CD4-positive, alpha-beta T cell treated with Interleukin-15 for 4 hours (primary cell): Measurements from ENCODE around the gene ELP2.
A peak's percentile ranks its signal among the peaks of the same experiment; 100 is the strongest.
"Not testable (repeated sequence)": the region's sequence is repeated elsewhere in the genome, so short reads cannot be mapped to it uniquely, and the experiment has no call there.

Source experiments
- DNase-seq: peaks from one replicate; pipeline ENCODE4 v3.0.0-alpha.2; 2020; ENCODE audit warnings: low spot score

ELP2 gene

DNA sequence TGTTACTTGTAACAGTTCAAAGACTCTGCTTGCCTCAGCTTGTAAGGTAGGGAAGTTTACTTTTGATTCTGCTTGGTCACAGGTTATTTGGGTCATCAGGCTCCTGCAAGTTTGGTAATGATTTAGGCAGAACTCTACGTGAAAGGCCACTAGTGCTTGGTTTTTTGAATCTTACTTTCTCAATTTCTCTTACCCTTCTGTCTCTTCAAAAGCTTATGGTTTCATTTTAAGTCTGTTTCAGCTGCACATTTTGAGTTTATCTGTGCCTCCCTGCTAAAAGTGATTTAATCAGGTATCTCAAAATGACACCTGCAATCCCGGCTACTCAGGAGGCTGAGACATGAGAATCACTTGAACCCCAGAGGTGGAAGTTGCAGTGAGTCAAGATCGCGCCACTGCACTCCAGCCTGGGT is 31.3 kb downstream of the ELP2 start:
- DNase-seq = no peak

DNA sequence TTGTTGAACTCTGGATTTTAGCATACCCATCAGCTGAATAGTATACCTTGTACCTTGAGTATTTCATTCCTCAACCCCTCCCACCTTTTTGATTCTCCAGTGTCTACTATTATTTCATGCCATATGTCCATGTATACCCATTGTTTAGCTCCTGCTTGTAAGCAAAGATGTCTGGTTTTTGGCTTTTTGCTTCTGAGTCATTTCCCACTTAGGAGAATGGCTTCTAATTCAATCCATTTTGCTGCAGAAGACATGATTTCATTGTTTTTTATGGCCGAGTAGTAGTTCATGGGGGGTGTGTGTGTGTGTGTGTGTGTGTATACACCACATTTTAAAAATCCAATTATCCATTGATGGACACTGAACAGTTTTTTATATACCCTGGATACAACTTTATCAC is 33.3 kb downstream of the ELP2 start:
- DNase-seq = no peak

DNA sequence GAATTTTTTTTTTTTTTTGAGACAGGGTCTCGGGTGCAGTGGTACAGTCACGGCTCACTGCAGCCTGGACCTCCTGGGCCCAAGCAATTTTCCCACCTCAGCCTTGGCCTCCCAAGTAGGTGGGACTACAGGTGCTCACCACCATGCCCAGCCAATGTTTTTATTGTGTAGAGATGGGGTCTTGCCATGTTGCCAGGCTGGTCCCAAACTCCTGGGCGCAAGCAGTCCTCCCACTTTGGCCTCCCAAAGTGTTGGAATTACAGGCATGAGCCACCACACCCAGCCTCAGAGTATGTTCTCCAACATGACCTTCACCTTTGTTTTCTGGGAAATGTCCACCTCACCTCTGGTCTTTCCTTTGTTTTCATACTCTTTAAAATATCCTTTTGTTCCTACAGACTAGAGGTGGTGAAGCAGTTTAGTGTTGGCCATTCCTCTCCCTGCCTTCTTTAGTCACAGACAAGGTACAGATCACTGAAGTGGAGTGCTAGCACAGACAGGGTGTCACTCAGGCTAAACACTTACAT is 38.1 kb downstream of the ELP2 start:
- no peak for DNase-seq

DNA sequence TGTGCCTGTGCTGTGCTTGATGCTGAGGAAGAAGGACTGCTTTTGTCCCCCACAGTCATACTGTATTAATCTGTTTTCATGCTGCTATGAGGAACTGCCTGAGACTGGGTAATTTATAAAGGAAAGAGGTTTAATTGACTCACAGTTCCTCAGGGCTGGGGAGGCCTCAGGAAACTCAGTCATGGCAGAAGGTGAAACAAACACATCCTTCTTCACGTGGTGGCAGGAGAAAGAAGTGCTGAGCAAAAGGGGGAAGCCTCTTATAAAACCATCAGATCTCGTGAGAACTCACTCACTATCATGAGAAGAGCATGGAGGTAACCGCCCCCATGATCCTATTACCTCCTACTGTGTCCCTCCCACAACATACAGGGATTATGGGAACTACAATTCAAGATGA is 38.6 kb downstream of the ELP2 start:
- DNase-seq = not testable (repeated sequence)

DNA sequence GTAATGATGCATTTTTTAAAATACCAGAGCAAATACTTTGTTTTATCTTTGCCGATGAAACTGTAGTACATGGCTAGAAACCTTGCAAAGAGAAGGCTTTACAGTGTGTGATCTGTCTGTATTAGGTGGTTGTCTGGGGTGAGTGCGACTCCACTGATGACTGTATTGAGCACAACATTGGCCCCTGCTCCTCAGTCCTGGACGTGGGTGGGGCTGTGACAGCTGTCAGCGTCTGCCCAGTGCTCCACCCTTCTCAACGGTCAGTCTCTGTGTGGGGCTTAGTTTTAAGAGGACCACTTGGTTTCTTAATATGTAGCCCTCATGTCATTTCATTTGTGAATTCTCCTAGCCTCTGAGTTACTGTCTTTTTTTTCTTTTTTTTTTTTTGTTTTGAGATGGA is 40.2 kb downstream of the ELP2 start:
- DNase-seq = no peak

DNA sequence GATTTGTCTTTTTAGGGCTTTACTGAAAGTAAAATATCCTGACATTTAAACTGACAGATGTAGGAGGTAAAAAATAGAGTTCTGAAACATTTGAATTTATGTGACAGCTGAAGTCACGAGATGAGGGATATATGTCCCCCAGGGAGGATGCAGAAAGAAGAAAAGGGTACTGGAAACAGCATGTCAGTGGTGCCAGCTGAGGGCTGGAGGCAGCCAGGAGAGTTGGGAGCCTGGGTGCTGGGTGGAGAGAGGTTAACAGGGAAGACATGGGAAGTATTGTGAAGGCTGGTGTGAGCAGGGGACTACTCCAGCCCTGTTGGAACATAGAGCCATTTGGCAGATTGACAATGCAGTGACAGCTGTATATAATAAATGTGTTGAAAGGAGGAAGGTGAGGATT is 45.8 kb downstream of the ELP2 start:
- no peak for DNase-seq

DNA sequence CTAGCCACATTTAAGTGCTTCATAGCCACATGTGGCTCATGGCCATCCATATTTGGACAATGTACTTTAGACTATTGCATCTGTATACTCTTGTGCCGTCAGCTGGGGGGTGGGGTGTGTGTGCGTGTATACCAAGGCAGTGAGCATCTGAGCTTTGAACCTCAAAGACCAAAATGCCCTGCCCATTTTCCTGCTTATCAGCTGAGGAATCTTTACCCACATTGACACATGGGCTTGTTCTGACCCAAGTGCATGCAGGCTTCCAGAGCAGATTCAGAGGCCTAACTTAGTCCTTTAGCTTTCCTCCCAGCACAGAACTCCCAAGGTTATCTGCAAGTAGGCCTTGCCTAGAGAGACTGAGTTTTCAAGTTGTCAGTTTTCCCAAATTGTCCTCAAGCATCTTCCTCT is 46.5 kb downstream of the ELP2 start:
- DNase-seq = no peak

DNA sequence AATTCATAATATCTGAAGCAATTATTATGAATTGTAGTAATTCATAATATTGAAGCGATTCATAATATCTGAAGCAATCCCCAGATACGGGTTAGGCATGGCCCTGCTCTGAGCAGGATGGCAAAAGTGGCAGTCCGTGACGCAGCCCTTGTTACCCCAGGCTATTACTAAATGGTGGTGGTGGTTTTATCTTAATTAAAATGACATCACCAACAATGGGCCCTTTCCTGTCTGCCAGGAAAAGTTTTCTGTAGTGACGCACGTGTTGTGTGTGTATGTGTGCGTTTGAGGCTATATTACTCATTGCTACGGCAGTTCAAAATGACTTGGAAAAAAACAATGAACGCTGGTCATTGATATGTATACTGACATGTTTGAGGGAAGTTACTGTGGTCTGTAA is 47.0 kb downstream of the ELP2 start:
- DNase-seq = no peak

DNA sequence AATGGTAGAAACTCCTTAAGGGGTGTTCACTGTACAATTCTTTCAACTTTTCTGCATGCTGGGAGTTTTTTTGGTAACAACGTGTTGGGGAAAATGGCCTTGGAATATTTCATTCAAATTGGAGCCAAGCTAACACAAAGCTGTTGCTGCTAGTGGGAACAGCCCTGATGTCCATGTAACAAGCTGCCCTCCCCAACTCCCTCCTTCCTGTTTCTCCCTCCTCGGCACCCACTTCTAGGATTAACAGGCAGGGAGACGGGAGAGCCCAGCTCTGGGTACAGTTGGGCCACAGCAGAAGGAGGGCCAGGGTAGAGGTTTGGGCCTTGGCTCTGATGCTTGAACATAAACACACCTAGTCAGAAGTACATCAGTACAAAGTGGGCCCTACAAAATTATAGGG is 48.2 kb downstream of the ELP2 start:
- no peak for DNase-seq

DNA sequence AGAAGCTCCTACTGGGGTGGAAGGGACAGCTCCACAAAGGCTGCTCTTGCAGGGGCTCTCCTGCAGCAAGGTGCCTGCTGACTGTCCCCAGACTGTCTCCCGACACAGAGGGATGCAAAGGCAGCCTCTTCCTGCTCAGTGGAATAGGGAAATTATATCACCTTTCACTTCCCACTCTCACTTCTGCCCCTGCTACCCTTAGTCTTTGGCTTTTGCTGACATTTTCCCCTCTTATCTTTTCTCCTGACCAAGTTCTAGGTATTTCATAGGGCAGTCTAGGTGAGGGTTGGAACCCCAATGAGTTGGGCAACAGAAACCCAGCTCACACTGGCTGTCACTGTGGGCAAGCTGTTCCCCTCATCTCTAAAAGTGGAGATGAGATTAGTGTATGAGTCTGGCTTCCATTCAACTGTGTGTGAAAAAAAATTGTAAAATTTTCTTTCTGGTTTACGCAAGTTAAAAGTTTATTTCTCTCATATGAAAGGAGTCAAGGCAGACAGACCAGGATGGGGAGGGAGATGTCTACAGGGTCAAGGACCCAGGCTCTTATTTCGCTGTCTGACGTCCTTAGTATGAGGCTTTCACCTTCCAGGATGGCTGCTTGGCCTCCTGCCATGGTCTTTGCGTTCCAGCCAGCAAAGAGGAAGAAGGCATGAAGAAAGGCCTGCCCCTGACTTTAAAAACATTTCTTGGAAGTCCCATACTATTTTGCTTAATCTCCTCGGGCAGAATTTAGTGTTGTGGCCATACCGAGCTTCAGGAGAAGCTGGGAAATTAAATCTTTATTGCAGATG is 50.1 kb downstream of the ELP2 start:
- DNase-seq = no peak

DNA sequence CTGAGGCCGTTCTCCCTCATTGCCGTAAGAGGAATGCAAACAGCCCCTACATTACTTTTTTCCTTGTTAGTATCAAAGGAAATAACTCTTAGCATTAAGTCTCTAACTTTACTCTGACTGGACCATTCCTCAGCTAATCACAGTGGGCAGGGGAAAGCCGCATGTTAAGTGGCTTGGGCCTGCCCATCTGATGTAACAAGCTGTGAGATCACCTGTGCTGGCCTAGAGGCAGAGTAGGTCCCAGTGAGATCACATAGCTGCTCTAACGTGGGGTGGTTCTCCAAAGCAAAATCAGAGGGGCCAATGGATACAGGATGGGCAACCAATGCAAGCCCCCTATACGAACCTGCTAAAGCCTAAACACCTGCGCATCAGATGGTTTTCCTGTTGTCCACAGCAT is 51.7 kb downstream of the ELP2 start:
- DNase-seq = no peak

DNA sequence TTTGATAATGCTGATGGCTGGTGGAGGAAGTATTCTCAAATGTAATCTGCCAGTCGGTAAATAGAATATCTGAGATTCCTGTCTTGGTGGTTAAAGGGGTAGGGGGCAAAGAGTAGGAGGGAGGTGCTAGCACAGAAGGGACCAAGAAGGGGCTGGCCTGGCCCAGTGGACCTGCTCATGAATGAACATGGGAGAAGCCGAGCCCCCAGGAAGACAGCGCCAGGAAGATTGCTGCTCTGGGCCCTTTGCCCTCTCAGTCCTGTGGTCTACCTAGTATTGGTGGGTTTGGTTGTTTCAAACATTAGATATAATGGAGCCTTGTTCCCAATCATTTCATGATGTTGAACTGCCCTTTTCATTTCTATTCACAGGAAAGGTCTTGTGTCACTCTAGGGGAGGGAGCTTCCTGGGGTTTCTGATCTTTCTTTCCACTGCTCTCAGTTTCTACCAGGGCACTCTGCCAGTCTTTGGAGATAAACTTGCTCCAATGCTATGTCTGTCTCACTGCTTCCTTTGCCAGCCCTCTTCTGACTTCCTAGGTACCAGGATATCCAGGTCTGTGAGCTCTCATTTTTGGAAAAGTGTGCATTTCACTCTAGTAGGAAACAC is 52.3 kb downstream of the ELP2 start:
- DNase-seq = no peak

DNA sequence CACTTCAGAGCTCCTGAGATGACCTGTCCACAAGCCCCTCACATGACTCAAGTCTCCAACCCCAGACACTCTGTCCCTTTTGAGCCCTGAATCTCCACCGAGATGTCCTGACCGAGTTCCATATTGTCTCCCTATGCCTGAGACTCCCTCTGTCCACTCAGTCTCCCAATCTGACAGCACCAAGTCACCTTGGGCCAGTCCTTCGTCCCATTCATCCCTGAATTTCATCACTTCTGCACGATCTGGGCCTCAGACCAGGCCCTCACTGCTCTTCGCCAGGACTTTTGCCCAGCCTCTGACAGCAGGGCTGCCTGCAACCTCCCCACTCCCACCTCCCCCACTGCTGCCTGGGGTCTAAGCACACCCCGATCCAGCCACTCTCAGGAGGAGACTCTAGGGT is 53.3 kb downstream of the ELP2 start:
- DNase-seq = no peak

DNA sequence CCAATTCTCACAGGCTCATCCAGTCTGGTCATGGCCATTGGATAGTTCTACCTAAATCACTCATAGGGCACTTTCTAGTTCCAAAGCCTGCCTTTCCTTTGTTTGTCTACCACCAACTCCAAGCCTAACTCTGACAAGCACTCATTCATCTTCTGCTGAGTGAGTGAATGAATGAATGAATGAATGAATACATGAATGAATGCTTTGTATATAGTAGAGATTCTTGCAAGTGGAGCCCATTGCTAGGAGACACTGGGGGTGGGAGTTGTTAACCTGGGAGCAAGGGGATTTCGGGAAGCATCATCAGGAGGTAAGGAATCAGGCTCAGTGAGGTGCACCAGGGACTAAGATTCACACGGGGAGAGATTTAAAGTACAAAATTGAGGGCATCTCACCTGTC is 54.3 kb downstream of the ELP2 start:
- DNase-seq = no peak

DNA sequence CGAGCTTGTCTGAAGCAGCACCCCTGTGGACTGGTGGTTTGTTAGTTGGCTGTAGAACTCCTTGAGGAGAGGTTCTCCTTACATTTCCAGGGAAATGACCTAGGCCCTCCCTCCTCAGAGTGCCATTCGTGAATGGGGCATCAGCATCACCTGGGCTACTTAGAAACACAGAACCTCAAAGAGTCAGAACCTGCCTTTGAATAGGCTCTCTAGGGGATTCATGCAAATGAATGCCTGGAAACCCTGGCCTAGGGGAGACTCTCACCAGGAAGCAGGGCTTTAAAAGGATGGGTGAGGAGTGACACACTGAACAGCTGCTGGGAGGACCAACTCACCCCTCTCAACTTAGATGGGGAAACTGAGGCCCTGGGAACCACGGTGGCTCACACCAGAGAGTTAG is 55.5 kb downstream of the ELP2 start:
- no peak for DNase-seq

DNA sequence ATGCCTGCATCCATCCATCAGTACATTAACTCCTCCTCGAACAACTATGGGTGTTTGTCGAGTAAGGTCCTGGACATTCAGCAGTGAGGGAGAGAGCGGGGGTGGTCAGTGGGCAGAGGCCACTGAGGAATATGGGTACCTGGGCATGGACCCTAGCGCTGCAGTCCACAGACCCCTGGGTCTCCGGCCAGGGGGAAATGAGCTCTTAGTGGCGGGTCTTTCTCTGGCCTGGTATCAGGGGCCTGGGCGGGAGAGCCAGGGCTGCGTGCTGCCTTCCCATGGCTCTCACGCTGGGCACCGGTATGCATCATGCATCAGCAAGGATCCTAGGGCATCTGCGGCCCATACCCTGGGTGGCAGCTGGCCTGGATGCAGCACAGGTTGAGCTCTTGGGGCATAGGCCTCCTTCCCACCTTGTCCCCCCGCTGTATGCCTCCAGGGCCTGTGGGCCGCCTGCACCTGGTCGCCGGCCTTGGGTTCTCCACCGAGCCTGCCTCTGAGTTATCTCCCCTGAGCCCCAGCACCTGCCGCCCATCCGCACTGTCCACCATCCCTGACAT is 56.3 kb downstream of the ELP2 start:
- DNase-seq = no peak

DNA sequence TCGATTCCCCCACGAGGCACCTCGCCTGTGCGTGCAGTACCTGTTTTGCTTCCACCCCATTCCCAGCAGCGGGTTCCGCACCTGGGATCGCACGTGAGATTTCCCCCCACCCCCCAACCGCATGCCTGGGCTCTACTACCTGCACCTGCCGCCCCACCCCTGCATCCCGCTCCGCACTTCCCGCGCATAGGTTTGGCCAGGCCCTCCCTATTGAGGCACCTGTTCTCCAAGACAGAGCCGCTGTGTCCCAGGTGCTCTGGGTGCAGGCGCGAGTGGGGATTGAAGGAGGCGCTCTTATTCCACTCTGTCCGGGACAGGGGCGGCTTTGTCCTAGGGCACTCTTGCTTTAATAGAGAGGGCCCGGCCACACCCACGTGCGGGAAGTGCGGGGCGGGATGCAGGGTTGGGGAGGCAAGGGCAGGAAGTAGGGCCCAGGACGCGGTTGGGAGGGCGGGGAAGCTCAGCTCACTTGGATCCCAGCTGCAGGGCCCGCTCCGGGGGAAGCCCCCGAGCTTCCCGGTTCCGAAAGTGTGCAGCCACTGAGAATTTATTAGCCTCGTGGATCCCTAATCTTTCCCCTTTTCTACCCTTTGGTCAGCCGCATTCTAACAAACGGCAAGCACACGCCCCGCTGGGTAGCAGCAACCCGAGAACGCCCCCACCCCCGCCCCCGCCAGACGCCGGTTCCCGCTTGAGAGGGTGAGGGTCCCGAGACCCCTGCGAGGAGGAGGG is 56.9 kb downstream of the ELP2 start:
- no peak for DNase-seq

DNA sequence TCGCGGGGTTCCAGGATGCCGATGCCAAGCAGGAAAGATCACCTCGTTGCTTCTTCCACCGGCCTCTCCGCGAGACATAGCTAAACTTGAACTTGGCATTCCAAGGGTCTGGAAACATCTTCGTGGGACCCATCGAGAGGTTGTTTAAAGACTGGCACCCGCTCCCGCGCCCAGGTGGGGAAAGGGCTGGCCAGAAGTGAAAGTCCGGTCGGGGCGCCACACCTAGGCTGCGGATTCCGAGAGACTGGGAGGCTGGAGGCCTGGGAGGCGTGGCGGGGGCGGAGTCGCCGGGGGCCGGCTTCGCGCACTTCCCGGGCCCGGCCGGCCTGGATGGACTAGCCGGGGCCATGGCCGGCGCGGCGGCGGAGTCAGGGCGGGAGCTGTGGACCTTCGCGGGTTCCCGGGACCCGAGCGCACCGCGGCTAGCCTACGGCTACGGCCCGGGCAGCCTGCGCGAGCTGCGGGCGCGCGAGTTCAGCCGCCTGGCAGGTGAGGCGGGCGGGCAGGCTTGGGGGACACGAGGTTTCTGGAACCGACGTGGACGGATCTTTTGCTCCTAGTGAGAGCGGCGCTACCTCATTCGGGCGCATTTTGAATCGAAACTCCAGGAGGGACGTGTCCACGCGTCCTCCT is 57.6 kb downstream of the ELP2 start, which contains the start of gene MOCOS:
Gene MOCOS (plus strand): TSS at position 305 of the 633 bp plus-strand sequence. CDS start 43 bp downstream, at position 348.
- DNase-seq = peak; percentile 16

DNA sequence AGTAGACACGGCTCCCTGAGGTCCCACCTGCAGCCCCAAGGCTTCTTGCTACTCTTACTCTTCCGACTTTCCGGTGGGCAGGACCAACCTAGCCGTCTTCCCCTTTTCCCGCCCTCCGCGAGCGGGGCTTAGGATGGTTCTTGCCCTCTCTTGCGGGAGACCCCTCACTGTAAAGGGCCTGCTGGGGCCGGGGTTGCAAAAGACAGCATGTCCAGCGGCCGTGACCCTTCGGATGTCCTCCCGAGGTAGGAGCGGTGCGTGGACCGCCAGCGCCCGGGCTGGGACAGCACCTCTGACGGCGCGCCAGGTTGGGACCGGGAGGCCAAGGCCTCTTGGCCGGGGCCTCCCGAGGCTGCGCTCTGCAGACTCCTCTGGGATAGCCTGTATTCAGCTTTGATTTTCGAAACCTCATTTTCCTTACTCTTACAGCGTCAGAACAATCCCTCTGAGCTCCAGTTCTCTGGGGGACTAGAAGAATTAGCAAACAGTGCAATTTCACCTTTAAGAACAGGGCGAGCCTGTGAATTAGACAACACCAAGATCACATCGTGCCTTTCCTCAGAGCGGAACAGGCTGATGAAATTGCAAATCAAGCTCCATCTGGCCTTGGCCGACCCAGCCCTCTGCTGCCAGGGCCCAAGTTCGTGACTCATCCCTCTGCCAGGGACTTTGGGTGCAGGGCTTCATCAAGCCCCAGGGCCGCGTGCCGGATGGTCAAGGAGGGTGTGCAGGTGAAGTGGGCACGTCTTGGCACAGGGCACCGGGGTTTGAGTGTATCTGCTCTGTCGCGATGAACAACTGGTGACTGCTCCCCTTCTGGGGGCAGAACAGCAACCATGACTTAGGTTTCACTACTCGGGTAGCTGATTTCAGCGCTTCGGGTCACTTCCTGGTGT is 58.4 kb downstream of the ELP2 start:
- no peak for DNase-seq

DNA sequence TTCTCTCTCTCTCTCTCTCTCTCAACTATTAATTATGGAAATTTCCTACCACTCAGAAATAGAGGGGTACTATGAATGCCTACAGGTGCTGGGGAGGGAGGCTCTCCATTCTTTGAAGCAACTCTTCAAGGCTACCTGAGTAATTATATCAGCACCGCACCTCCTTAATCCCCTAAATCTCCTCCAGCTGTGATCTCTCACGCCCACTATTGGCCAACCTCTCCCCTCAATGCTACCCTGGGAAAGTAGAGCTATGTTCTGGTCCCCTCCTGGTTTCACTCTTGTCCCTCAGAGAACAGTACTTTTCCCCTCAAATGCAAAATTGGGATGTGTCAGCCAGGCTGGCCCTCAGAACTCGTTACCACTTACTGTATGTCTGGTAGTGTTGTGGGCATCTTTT is 59.2 kb downstream of the ELP2 start:
- no peak for DNase-seq

DNA sequence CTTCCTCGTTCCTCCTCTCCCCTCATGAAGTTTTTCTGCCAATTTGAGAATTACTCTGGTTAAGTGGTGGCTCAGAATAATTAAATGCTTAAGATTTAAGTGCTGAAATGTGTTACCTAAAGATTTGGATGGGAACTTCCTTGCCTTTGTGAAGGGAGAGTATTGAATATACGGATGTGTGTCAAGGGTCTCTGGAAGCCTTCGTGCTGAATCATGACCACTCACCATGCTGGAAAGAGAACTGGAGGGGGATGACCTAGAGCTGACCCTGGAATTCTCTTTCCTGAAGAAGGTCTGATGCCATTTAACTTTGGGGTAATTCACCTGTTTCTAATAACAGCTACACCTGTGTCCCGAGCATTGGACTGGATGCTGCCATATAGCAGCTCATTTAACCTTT is 59.8 kb downstream of the ELP2 start:
- no peak for DNase-seq
